Measurements from ENCODE around the gene PRKCH. TPM values are rescaled to one million over a fixed set of nuclear protein-coding genes. Genes with fewer than 3 reads are reported as not detected.

PRKCH gene
- total and polyA plus RNA-seq, 3 experiments from 2014 or later: 165 to 369 (median 166) TPM

- Histone ChIP-seq H3K27ac (ENCODE audit: low read depth, low read length) (no peak overlapping the region), H3K36me3 (ENCODE audit: insufficient read depth, low read length) (peaks cover 24% of the 10 kb centered on the region), H3K4me1 (ENCODE audit: insufficient read depth, low read length) (peaks cover 58% of the 10 kb centered on the region), H3K27me3 (ENCODE audit: insufficient read depth, low read length, poor library complexity, severe bottlenecking) (no peaks in the 10 kb centered on the region), H3K9me3 (ENCODE audit: low read length) (no peaks in the 10 kb centered on the region), H3K4me3 (ENCODE audit: low read length) (no peak overlapping the region)
- POLR2A ChIA-PET: interaction anchor here (2.0 kb wide), 1 partner anchor 46 kb away, joined by 7 read pairs; no protein-coding TSS in a partner anchor
- Mint-ChIP-seq H3K27ac (peak overlapping the region; percentile 29 to 95 (median 75)), H3K4me3 (peak overlapping the region in 6 of 7 donors; percentile 11 to 55 (median 32)), H3K9me3 (no peaks in the 10 kb centered on the region), H3K4me1 (peaks cover 92 to 100% (median 99%) of the 10 kb centered on the region in 3 donors), H3K27me3 (peaks cover 0 to 3% of the 10 kb centered on the region in 2 donors), H3K36me3 (peaks cover 7 to 79% (median 25%) of the 10 kb centered on the region in 3 donors)
- no peak for DNase-seq
- CTCF ChIA-PET: interaction anchor here (0.9 to 1.7 kb wide), 4 partner anchors 21 to 243 kb away, joined by 3 to 7 read pairs (median 4); no protein-coding TSS in a partner anchor
Measured at GRCh38 chr14:61523751-61524150, 202.4 kb downstream of the PRKCH start.

DNA sequence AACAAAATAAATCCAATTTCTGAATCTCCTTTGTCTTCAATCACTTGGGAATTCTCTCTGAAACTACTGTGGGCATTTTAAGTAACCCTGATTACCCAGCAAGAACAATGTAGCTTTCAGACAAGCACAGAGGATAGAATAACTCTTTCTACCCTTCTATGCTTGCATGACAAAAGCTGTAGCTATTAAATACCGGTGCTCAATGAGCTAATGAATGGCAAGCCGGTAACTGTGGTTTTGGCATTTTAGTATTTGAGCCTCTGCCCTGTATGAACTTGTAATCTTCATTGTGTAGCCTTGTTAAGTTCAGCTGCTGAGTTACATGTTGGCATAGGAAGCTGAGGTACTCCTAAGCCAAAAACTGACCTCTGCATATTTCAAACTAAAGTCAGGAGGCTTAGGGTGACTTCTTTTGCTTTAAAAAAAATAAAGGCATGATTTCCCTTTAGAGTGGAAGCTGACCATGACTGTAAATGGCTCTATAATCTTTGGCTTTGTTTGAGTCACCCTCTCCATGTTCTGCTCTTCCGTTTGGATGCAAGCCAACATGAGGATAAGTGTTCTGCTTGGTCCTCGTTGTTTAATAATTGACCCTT, 202.9 kb downstream of the PRKCH start:
- Mint-ChIP-seq H3K4me1 (peaks cover 88 to 98% (median 97%) of the 10 kb centered on the region in 3 donors), H3K4me3 (peak overlapping the region in 6 of 7 donors; percentile 5 to 61 (median 44)), H3K9me3 (no peaks in the 10 kb centered on the region), H3K27ac (peak overlapping the region; percentile 79 to 97 (median 92)), H3K27me3 (peaks cover 0 to 2% of the 10 kb centered on the region in 2 donors), H3K36me3 (peaks cover 13 to 84% (median 29%) of the 10 kb centered on the region in 3 donors)
- Histone ChIP-seq H3K4me1 (ENCODE audit: insufficient read depth, low read length) (peaks cover 53% of the 10 kb centered on the region), H3K9me3 (ENCODE audit: low read length) (no peaks in the 10 kb centered on the region), H3K36me3 (ENCODE audit: insufficient read depth, low read length) (peaks cover 30% of the 10 kb centered on the region), H3K27ac (ENCODE audit: low read depth, low read length) (no peak overlapping the region), H3K4me3 (ENCODE audit: low read length) (no peak overlapping the region), H3K27me3 (ENCODE audit: insufficient read depth, low read length, poor library complexity, severe bottlenecking) (no peaks in the 10 kb centered on the region)
- ChIA-PET CTCF (interaction anchor here (0.9 to 1.7 kb wide), 4 partner anchors 21 to 244 kb away, joined by 3 to 7 read pairs (median 4); no protein-coding TSS in a partner anchor), POLR2A (interaction anchor here (1.0 to 2.0 kb wide), 2 partner anchors 47 to 196 kb away, joined by 3 to 7 read pairs; no protein-coding TSS in a partner anchor)
- no peak for DNase-seq

GRCh38 chr14:61524936-61525292, 203.5 kb downstream of the PRKCH start:
- Mint-ChIP-seq H3K27me3 (peaks cover 0 to 2% of the 10 kb centered on the region in 2 donors), H3K27ac (peak overlapping the region; percentile 72 to 97 (median 92)), H3K36me3 (peaks cover 14 to 82% (median 30%) of the 10 kb centered on the region in 3 donors), H3K4me1 (peaks cover 83 to 93% (median 92%) of the 10 kb centered on the region in 3 donors), H3K4me3 (peak overlapping the region; percentile 5 to 61 (median 34)), H3K9me3 (no peaks in the 10 kb centered on the region)
- peaks cover 31% of the 10 kb centered on the region for H3K36me3 ChIP-seq (ENCODE audit: insufficient read depth, low read length)
- no peaks in the 10 kb centered on the region for H3K27me3 ChIP-seq (ENCODE audit: insufficient read depth, low read length, poor library complexity, severe bottlenecking)
- H3K27ac ChIP-seq (ENCODE audit: low read depth, low read length): no peak overlapping the region
- no peaks in the 10 kb centered on the region for H3K9me3 ChIP-seq (ENCODE audit: low read length)
- ChIA-PET CTCF (interaction anchor here (0.9 to 1.5 kb wide), 2 partner anchors 99 to 244 kb away, joined by 3 read pairs; no protein-coding TSS in a partner anchor), POLR2A (interaction anchor here (1.0 to 2.0 kb wide), 2 partner anchors 48 to 195 kb away, joined by 3 to 7 read pairs; no protein-coding TSS in a partner anchor)
- H3K4me1 ChIP-seq (ENCODE audit: insufficient read depth, low read length): peaks cover 51% of the 10 kb centered on the region
- no peak overlapping the region for H3K4me3 ChIP-seq (ENCODE audit: low read length)
- DNase-seq: no peak

DNA sequence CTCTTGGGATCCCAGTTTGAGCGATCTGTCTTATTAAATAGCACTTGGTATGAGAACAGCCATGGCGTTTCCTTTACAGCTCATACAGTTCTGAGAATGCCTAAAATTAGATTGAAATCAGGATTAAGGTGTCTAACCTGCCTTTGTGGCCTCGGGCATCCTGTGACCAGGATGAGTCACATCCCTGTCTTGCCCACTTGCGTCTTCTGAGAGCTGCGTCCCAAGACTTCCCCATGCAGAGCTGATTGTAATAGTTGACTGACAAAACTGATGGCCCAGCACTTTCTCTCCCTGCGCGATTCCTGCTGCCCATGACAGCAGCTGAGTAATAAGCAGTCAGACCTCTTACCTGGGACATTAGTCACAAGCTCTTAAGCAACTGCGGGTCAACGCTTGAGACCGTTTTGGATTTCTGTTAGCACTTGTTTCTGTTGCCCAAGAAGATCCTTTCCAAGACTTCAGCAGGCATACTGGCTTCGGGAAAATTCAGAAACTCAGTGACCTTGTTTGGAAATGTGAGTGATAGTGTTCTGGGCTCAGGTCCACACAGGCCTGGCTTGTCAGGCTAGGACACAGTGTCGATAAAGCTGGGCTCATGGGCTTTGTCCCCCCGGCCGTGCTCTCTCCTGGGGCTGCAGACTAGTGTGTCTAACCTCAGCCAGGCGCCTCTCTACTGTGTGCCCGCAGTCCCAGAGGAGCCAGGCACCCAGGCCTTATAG, 204.1 kb downstream of the PRKCH start:
- peaks cover 16 to 82% (median 31%) of the 10 kb centered on the region in 3 donors for H3K36me3 Mint-ChIP-seq
- peaks cover 0 to 2% of the 10 kb centered on the region in 2 donors for H3K27me3 Mint-ChIP-seq
- H3K4me1 ChIP-seq (ENCODE audit: insufficient read depth, low read length): peaks cover 51% of the 10 kb centered on the region
- DNase-seq: peak in 4 of 5 donors; percentile 36 to 69 (median 42)
- no peak overlapping the region for H3K4me3 ChIP-seq (ENCODE audit: low read length)
- H3K4me1 Mint-ChIP-seq: peaks cover 84 to 93% (median 92%) of the 10 kb centered on the region in 3 donors
- no peaks in the 10 kb centered on the region for H3K9me3 ChIP-seq (ENCODE audit: low read length)
- no peak overlapping the region for H3K27ac ChIP-seq (ENCODE audit: low read depth, low read length)
- POLR2A ChIA-PET: interaction anchor here (1.0 to 2.0 kb wide), 2 partner anchors 48 to 194 kb away, joined by 3 to 7 read pairs; no protein-coding TSS in a partner anchor
- H3K27me3 ChIP-seq (ENCODE audit: insufficient read depth, low read length, poor library complexity, severe bottlenecking): no peaks in the 10 kb centered on the region
- H3K36me3 ChIP-seq (ENCODE audit: insufficient read depth, low read length): peaks cover 36% of the 10 kb centered on the region
- no peaks in the 10 kb centered on the region for H3K9me3 Mint-ChIP-seq
- peak overlapping the region; percentile 5 to 61 (median 34) for H3K4me3 Mint-ChIP-seq
- H3K27ac Mint-ChIP-seq: peak overlapping the region; percentile 79 to 97 (median 92)
- CTCF ChIA-PET: interaction anchor here (1.5 kb wide), 1 partner anchor 98 kb away, joined by 3 read pairs; no protein-coding TSS in a partner anchor

GRCh38 chr14:61526405-61527312, 205.3 kb downstream of the PRKCH start:
- H3K27ac Mint-ChIP-seq: peak overlapping the region; percentile 79 to 97 (median 92)
- peaks cover 50% of the 10 kb centered on the region for H3K4me1 ChIP-seq (ENCODE audit: insufficient read depth, low read length)
- peak overlapping the region in 3 of 7 donors; percentile 17 to 61 (median 38) for H3K4me3 Mint-ChIP-seq
- peaks cover 0 to 2% of the 10 kb centered on the region in 2 donors for H3K27me3 Mint-ChIP-seq
- peaks cover 83 to 93% (median 93%) of the 10 kb centered on the region in 3 donors for H3K4me1 Mint-ChIP-seq
- peaks cover 16 to 89% (median 31%) of the 10 kb centered on the region in 3 donors for H3K36me3 Mint-ChIP-seq
- POLR2A ChIA-PET: no interaction called here
- no peak for DNase-seq
- CTCF ChIA-PET: no interaction called here
- H3K9me3 Mint-ChIP-seq: no peaks in the 10 kb centered on the region
- no peak overlapping the region for H3K27ac ChIP-seq (ENCODE audit: low read depth, low read length)
- peaks cover 48% of the 10 kb centered on the region for H3K36me3 ChIP-seq (ENCODE audit: insufficient read depth, low read length)
- H3K4me3 ChIP-seq (ENCODE audit: low read length): no peak overlapping the region
- H3K9me3 ChIP-seq (ENCODE audit: low read length): no peaks in the 10 kb centered on the region
- no peaks in the 10 kb centered on the region for H3K27me3 ChIP-seq (ENCODE audit: insufficient read depth, low read length, poor library complexity, severe bottlenecking)

DNA sequence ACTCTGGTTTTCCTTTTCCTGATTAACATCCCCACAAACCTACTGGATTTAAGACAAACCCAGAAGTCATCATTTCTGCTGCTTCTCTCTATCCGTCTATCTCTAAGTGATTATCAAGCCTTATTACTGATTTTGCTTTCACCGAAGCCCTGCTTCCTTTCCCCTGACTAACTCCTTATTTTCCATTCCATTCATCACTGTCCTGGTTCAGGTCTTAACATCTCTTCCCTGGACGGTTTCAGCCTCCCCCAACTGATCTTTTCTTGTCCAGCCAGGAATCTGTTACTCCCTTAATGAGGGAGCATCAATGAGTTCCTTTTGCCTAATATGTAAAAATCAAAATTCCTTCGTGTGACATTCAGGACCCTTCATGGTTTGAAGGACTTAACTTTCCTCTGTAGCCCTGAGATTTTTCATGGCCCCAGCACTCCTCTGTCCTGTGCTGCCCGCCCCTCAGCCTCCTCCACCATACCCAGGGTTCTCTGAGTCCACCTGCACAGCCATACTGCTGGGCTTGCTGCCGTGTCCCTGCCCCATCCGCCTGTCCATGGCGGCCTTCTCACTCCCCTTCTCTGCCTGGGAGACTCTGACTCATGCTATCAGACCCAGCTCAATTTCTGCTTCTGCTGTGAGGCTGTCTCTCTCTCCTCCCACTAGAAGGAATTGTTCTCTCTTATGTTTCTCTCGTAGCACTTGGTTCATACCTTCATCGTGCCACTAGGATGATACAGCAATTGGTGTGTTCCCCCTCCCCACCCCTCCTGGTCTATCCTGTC, 206.1 kb downstream of the PRKCH start:
- DNase-seq: no peak
- peaks cover 55% of the 10 kb centered on the region for H3K36me3 ChIP-seq (ENCODE audit: insufficient read depth, low read length)
- ChIA-PET CTCF (no interaction called here), POLR2A (no interaction called here)
- Mint-ChIP-seq H3K27ac (peak overlapping the region; percentile 54 to 97 (median 88)), H3K4me1 (peaks cover 74 to 90% (median 90%) of the 10 kb centered on the region in 3 donors), H3K27me3 (peaks cover 0 to 2% of the 10 kb centered on the region in 2 donors), H3K9me3 (no peaks in the 10 kb centered on the region), H3K4me3 (peak overlapping the region in 4 of 7 donors; percentile 17 to 61 (median 38)), H3K36me3 (peaks cover 16 to 89% (median 26%) of the 10 kb centered on the region in 3 donors)
- no peak overlapping the region for H3K27ac ChIP-seq (ENCODE audit: low read depth, low read length)
- no peak overlapping the region for H3K4me3 ChIP-seq (ENCODE audit: low read length)
- H3K4me1 ChIP-seq (ENCODE audit: insufficient read depth, low read length): peaks cover 46% of the 10 kb centered on the region
- no peaks in the 10 kb centered on the region for H3K27me3 ChIP-seq (ENCODE audit: insufficient read depth, low read length, poor library complexity, severe bottlenecking)
- H3K9me3 ChIP-seq (ENCODE audit: low read length): no peaks in the 10 kb centered on the region
